Amniotic epithelial cell (primary cell): ENCODE data around the gene ZDHHC14.

Source experiments
- DNase-seq: peaks from one replicate; pipeline ENCODE4 v3.0.0-alpha.2; 2010; ENCODE audit warnings: low read depth

Gene ZDHHC14

GRCh38 chr6:157491571-157492232 is 110.7 kb downstream of the ZDHHC14 start:
- no peak for DNase-seq

- DNase-seq, result no peak
Measured at GRCh38 chr6:157492249-157492648, 111.3 kb downstream of the ZDHHC14 start.

GRCh38 chr6:157492741-157493140 is 111.8 kb downstream of the ZDHHC14 start:
- DNase-seq, result no peak

GRCh38 chr6:157493173-157493572 is 112.2 kb downstream of the ZDHHC14 start:
- no peak for DNase-seq

GRCh38 chr6:157493576-157493975 is 112.6 kb downstream of the ZDHHC14 start:
- DNase-seq, result no peak

GRCh38 chr6:157494132-157494710 is 113.2 kb downstream of the ZDHHC14 start:
- no peak for DNase-seq

GRCh38 chr6:157496534-157497095 is 115.6 kb downstream of the ZDHHC14 start:
- DNase-seq, result no peak

GRCh38 chr6:157497579-157497978 is 116.6 kb downstream of the ZDHHC14 start:
- no peak for DNase-seq

- DNase-seq, result no peak
Measured at GRCh38 chr6:157498817-157499216, 117.8 kb downstream of the ZDHHC14 start.

- no peak for DNase-seq
Measured at GRCh38 chr6:157500022-157500421, 119.0 kb downstream of the ZDHHC14 start.

- no peak for DNase-seq
Measured at GRCh38 chr6:157503018-157503747, 122.2 kb downstream of the ZDHHC14 start.

- no peak for DNase-seq
Measured at GRCh38 chr6:157505912-157506491, 125.0 kb downstream of the ZDHHC14 start.

GRCh38 chr6:157510323-157511188 is 129.6 kb downstream of the ZDHHC14 start:
- DNase-seq, result no peak

- no peak for DNase-seq
Measured at GRCh38 chr6:157511682-157512381, 130.8 kb downstream of the ZDHHC14 start.

- DNase-seq, result no peak
Measured at GRCh38 chr6:157512382-157512682, 131.3 kb downstream of the ZDHHC14 start.

- DNase-seq, result no peak
Measured at GRCh38 chr6:157513004-157513603, 132.1 kb downstream of the ZDHHC14 start.

GRCh38 chr6:157513619-157514485 is 132.9 kb downstream of the ZDHHC14 start:
- no peak for DNase-seq

- DNase-seq, result peak; percentile 72
Measured at GRCh38 chr6:157514659-157515496, 133.9 kb downstream of the ZDHHC14 start.
